K562 (cell line): ENCODE data around the gene WT1. TPM values are rescaled to one million over a fixed set of nuclear protein-coding genes. Genes with fewer than 3 reads are reported as not detected.

Source experiments
- PRMT5 ChIP-seq: sonication (generic); formaldehyde crosslinking; IDR thresholded peaks from 2 replicates; pipeline ENCODE4 v1.5.0; 2020; ENCODE audit warnings: missing genetic modification reagents
- RBM14 ChIP-seq: fragments of 200-400 bp; formaldehyde crosslinking; IDR thresholded peaks from 2 replicates; pipeline ENCODE4 v1.6.1; 2018; ENCODE audit warnings: low read depth, mild to moderate bottlenecking, low read length, moderate library complexity, borderline replicate concordance; ENCODE audit not compliant: insufficient read depth
- RBM17 ChIP-seq: fragments of 200-400 bp; formaldehyde crosslinking; IDR thresholded peaks from 2 replicates; pipeline ENCODE4 v1.6.1; 2017; ENCODE audit warnings: low read depth, mild to moderate bottlenecking, low read length, borderline replicate concordance
- SMAD3 ChIP-seq: fragments of 450-650 bp; formaldehyde crosslinking; conservative IDR thresholded peaks from 2 replicates; pipeline ENCODE4 v1.4.0; 2020; ENCODE audit warnings: mild to moderate bottlenecking
- SMC3 ChIP-seq: conservative IDR thresholded peaks from 2 replicates; pipeline ENCODE4 v1.6.1; 2011; ENCODE audit warnings: low read depth, low read length, improper control_type of control experiment; ENCODE audit not compliant: insufficient read depth
- TRIM24 ChIP-seq, 2 experiments: fragments of 450-650 bp; IDR thresholded peaks; 2 replicates each; pipeline ENCODE4 v1.6.1; 2016
- polyA plus RNA-seq, 8 experiments: library from polyadenylated mRNA; depleted of rRNA in 4 of 8; stranded (reverse) in 5 of 8; unstranded in 3 of 8; fragments of >200 nt; fragmentation: Nextera tagmentation in 2 of 8; fragmentation: Illumina TruSeq in 1 of 8; extraction: Ambion mirVana in 2 of 8; extraction: Trizol in 1 of 8; gene quantifications; 2 replicates each; pipeline versions ENCODE4 v1.2.1 to v1.2.3, GENCODE V29; 2011 to 2014; ENCODE audit warnings: inconsistent platforms in 1 of 8, missing spikeins in 1 of 8
- total RNA-seq, 7 experiments: library from RNA; depleted of rRNA in 6 of 7; stranded (reverse); fragments of >200 nt in 6 of 7; fragmentation: Illumina TruSeq in 2 of 7; extraction: Trizol in 2 of 7; gene quantifications; 2 replicates each; pipeline versions ENCODE4 v1.2.1 to v1.2.3, GENCODE V29; 2011 to 2021; ENCODE audit warnings: low replicate concordance in 1 of 7
- TF ChIP-seq, protein P1 (sequence below), 2 experiments: IDR thresholded peaks in 1 of 2; conservative IDR thresholded peaks in 1 of 2; 2 replicates each; pipeline ENCODE4 v1.6.1; 2016; ENCODE audit warnings: low read depth in 2 of 2, mild to moderate bottlenecking in 1 of 2, missing compliant biosample characterization in 1 of 2, missing genetic modification characterization in 1 of 2, moderate library complexity in 1 of 2
- TF ChIP-seq, protein P2 (sequence below), 3 experiments: fragments of 200-800 bp in 1 of 3; sonication (Bioruptor generic) in 1 of 3; sonication (generic) in 1 of 3; formaldehyde crosslinking in 1 of 3; IDR thresholded peaks; 2 replicates each; pipeline versions ENCODE4 v1.6.1 to v1.8.0; 2016 to 2022; ENCODE audit warnings: mild to moderate bottlenecking in 2 of 3, missing compliant biosample characterization in 2 of 3, missing genetic modification characterization in 2 of 3, missing genetic modification reagents in 1 of 3
- TF ChIP-seq, protein P3 (sequence below): fragments of 450-650 bp; formaldehyde crosslinking; IDR thresholded peaks from 2 replicates; pipeline ENCODE4 v1.4.0; 2020; ENCODE audit warnings: mild to moderate bottlenecking
- TF ChIP-seq, protein P4 (sequence below): fragments of 250-450 bp; sonication (Bioruptor Pico); IDR thresholded peaks from 2 replicates; pipeline ENCODE4 v1.4.0; 2020; ENCODE audit warnings: borderline replicate concordance
- TF ChIP-seq, protein P5 (sequence below): fragments of 250-450 bp; sonication (Bioruptor Pico); IDR thresholded peaks from 2 replicates; pipeline ENCODE4 v1.5.0; 2021
- TF ChIP-seq, protein P6 (sequence below): sonication (generic); formaldehyde crosslinking; IDR thresholded peaks from 2 replicates; pipeline ENCODE4 v1.8.1; 2023; ENCODE audit warnings: missing genetic modification reagents, mild to moderate bottlenecking, borderline replicate concordance

Gene WT1
- total and polyA plus RNA-seq, 9 of the 15 experiments (the other 6 are each of a cell fraction or from before 2014, with no cell fraction given): 7.1 to 33.8 (median 19.4) TPM

DNA sequence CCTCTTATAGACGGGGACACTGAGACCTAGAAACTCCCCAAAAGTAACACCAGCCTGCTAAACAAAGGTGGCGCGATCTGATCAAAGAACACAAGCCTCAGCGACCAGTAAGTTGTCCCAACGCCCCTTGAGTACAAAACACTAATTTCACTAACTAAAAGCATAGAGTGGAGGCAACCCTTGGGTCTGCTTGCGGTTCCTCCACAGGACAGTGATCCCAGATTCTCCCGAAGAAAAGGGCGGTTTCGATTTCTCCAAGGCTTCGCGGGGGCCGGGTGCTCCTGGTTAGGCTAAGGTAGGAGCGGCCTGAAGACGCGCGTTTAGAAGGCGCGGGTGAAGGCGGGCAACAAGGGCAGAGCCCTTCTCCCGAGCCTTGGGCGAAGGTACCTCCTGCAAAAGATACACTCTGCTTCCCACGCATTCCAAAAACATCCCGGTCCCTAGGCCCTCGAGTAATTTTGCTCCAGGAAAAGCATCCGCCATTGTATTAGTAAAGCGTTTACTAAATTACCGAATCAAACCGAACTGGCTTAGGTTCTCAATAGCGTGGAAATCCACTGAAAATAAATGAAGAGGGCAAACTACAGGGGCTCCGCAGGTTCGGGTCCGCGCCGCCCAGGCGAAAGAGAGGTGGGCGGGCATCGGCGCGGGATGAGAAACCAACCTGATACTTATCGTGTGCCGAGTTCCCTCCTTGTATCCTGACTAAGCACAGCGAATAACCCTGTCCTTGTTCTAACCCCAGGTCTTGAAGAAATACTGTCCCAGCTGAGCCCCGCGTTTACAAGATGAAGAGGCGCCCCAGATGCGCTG, 2.0 kb downstream of the WT1 start (continued):
- TF ChIP-seq, protein P1, sequence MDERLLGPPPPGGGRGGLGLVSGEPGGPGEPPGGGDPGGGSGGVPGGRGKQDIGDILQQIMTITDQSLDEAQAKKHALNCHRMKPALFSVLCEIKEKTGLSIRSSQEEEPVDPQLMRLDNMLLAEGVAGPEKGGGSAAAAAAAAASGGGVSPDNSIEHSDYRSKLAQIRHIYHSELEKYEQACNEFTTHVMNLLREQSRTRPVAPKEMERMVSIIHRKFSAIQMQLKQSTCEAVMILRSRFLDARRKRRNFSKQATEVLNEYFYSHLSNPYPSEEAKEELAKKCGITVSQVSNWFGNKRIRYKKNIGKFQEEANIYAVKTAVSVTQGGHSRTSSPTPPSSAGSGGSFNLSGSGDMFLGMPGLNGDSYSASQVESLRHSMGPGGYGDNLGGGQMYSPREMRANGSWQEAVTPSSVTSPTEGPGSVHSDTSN (CRISPR knock-in tag; IDR thresholded peaks at IDR 0.05; ENCODE audit: low read depth): no peak
- TF ChIP-seq, protein P1 (tag; conservative IDR thresholded peaks at IDR 0.05; ENCODE audit: low read depth): no peak
- TF ChIP-seq, protein P2, sequence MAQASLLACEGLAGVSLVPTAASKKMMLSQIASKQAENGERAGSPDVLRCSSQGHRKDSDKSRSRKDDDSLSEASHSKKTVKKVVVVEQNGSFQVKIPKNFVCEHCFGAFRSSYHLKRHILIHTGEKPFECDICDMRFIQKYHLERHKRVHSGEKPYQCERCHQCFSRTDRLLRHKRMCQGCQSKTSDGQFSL (CRISPR knock-in tag; IDR thresholded peaks at IDR 0.05): no peak
- TF ChIP-seq, protein P2 (tag; IDR thresholded peaks at IDR 0.05): no peak
- TF ChIP-seq PRMT5 (CRISPR knock-in tag) (no peak), SMC3 (no peak), RBM17 (no peak), SMAD3 (no peak), TRIM24 (IDR thresholded peaks at IDR 0.05) (no peak), RBM14 (no peak)
- TF ChIP-seq, protein P3, sequence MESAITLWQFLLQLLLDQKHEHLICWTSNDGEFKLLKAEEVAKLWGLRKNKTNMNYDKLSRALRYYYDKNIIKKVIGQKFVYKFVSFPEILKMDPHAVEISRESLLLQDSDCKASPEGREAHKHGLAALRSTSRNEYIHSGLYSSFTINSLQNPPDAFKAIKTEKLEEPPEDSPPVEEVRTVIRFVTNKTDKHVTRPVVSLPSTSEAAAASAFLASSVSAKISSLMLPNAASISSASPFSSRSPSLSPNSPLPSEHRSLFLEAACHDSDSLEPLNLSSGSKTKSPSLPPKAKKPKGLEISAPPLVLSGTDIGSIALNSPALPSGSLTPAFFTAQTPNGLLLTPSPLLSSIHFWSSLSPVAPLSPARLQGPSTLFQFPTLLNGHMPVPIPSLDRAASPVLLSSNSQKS (CRISPR knock-in tag): no peak
- TF ChIP-seq, protein P4, sequence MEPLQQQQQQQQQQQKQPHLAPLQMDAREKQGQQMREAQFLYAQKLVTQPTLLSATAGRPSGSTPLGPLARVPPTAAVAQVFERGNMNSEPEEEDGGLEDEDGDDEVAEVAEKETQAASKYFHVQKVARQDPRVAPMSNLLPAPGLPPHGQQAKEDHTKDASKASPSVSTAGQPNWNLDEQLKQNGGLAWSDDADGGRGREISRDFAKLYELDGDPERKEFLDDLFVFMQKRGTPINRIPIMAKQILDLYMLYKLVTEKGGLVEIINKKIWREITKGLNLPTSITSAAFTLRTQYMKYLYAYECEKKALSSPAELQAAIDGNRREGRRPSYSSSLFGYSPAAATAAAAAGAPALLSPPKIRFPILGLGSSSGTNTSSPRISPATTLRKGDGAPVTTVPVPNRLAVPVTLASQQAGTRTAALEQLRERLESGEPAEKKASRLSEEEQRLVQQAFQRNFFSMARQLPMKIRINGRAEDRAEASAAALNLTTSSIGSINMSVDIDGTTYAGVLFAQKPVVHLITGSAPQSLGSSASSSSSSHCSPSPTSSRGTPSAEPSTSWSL (CRISPR knock-in tag): no peak
- TF ChIP-seq, protein P5, sequence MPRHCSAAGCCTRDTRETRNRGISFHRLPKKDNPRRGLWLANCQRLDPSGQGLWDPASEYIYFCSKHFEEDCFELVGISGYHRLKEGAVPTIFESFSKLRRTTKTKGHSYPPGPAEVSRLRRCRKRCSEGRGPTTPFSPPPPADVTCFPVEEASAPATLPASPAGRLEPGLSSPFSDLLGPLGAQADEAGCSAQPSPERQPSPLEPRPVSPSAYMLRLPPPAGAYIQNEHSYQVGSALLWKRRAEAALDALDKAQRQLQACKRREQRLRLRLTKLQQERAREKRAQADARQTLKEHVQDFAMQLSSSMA (CRISPR knock-in tag): no peak
- TF ChIP-seq, protein P6, sequence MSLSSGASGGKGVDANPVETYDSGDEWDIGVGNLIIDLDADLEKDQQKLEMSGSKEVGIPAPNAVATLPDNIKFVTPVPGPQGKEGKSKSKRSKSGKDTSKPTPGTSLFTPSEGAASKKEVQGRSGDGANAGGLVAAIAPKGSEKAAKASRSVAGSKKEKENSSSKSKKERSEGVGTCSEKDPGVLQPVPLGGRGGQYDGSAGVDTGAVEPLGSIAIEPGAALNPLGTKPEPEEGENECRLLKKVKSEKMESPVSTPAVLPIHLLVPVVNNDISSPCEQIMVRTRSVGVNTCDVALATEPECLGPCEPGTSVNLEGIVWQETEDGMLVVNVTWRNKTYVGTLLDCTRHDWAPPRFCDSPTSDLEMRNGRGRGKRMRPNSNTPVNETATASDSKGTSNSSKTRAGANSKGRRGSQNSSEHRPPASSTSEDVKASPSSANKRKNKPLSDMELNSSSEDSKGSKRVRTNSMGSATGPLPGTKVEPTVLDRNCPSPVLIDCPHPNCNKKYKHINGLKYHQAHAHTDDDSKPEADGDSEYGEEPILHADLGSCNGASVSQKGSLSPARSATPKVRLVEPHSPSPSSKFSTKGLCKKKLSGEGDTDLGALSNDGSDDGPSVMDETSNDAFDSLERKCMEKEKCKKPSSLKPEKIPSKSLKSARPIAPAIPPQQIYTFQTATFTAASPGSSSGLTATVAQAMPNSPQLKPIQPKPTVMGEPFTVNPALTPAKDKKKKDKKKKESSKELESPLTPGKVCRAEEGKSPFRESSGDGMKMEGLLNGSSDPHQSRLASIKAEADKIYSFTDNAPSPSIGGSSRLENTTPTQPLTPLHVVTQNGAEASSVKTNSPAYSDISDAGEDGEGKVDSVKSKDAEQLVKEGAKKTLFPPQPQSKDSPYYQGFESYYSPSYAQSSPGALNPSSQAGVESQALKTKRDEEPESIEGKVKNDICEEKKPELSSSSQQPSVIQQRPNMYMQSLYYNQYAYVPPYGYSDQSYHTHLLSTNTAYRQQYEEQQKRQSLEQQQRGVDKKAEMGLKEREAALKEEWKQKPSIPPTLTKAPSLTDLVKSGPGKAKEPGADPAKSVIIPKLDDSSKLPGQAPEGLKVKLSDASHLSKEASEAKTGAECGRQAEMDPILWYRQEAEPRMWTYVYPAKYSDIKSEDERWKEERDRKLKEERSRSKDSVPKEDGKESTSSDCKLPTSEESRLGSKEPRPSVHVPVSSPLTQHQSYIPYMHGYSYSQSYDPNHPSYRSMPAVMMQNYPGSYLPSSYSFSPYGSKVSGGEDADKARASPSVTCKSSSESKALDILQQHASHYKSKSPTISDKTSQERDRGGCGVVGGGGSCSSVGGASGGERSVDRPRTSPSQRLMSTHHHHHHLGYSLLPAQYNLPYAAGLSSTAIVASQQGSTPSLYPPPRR: no peak
